RPMI7951 (cell line): ENCODE results near the gene NPTXR. TPM values are rescaled to one million over a fixed set of nuclear protein-coding genes. Genes with fewer than 3 reads are reported as not detected.
"Not testable (repeated sequence)": the region's sequence is repeated elsewhere in the genome, so short reads cannot be mapped to it uniquely, and the experiment has no call there.

Experiments
- DNase-seq: peaks from one replicate; pipeline ENCODE4 v3.0.0-alpha.2; 2012; ENCODE audit warnings: low read depth
- total RNA-seq: library from RNA; depleted of rRNA; stranded (reverse); fragments of >200 nt; shearing (Covaris generic); gene quantifications from 2 replicates; pipeline ENCODE4 v1.2.3, GENCODE V29; 2014

NPTXR gene
- total RNA-seq, 1 experiment from 2014 or later: 0.12 TPM

GRCh38 chr22:38868886-38869381 is 25.1 kb upstream of the NPTXR start:
- peak; percentile 52 for DNase-seq

DNA sequence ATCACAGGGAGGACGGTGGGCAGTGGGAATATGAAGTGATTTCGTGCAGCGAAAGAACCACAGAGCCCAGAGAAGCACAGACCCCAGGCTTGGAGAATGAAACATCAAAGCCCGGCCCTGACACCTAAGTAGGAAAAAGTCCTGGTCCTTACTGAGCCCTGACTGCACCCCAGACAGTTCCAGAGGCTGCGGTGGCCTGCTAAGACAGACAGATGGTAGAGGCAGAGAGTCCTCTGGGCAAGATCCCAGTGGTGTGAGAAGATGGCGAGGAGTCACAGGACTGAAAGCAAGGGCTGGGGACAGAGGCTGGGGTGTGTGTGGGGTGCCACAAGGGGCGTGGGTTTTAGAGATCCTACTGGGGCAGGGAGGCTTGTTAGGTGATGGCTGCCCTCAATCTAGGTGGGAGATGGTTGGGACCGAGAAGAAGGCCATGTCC is 24.5 kb upstream of the NPTXR start:
- no peak for DNase-seq

DNA sequence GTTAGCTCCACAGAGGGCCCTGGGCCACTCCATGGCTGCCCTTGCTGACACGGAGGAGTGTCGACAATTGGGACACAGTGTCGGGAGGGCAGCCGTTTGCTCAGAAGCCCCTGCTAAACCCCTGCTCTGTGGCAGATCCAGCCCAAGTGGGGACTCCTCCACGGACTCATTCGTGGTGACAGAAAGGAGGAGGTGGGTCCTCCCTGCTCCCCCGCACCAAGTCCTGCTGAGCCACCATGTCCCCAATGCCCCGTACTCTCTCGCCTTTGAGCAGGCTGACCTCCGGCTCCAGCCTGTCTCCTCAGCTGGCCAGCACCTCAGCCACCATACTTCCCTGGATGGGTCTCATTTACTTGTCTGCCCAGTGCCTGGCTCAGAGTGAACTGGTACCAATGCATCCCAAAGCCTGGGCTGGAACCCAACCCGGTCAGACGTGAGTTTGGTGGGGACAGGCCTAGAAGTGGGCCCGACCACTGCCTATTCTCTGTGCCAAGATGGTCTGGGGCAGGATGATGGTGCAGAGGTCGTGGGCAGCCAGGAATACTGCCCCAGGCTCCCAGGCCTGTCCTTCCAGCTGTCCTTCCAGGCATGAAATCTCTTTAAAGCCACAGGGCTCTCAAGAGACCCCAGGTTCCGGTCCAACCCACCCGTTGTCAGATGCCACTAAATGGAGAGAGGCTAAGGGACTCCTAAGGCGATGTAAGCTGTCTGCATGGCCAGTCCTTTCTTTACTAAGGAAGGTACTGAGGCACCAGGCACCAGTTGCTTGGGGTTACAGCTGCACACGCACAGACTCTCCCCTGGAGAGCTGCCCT is 23.9 kb upstream of the NPTXR start:
- DNase-seq: no peak

DNA sequence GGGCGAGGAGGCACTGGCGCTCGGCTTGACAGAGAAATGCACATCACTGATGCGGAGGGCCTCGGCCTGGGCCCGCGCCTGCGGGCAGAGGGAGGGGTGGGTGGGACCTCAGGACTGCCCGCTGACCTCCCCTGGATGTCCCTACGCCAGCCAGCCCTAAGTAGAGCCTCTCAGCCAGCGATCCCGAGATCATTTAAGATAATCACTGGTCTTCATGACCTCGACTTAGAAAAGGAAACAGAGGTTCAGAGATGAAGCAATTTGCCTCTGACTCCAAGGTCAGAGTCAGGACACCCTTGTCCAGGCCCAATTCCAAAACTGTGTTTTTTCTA is 23.3 kb upstream of the NPTXR start:
- DNase-seq: no peak

DNA sequence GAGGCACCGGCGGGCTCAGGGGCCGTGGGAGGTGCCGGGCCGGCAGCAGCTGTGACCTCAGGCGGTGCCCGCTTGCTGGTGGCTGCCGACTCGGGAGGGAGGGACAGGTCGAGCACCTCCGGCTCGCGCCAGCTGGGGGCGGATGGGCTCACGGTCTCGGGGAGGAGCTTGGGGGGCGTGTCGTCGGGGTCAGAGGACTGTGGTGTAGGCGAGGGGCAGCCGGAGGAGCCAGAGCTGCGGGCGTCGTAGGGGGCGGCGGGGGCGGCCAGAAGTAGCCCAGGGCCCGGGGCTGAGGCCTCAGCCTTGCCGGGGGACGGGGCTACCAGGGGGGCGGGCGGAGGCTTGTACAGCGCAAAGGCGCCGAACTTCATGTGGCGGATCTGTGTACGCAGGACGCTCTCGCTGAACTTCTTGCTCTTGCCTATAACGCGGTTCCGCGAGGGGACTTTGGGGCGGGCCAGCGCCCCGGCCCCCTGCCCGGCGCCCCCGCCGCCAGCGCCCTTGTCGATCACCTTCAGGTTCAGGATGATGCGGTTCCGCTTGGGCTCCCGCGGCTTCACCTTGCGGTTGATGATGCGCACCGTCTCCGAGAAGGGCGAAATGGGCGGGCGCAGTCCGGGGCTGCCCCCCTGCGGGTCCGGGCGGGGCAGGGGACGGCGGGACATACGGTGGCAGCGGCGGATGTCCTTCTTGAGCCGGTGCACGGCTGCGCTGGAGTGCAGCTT is 22.7 kb upstream of the NPTXR start:
- DNase-seq: no peak

GRCh38 chr22:38866024-38866398 is 22.2 kb upstream of the NPTXR start:
- no peak for DNase-seq

GRCh38 chr22:38865201-38866023 is 21.6 kb upstream of the NPTXR start:
- no peak for DNase-seq

DNA sequence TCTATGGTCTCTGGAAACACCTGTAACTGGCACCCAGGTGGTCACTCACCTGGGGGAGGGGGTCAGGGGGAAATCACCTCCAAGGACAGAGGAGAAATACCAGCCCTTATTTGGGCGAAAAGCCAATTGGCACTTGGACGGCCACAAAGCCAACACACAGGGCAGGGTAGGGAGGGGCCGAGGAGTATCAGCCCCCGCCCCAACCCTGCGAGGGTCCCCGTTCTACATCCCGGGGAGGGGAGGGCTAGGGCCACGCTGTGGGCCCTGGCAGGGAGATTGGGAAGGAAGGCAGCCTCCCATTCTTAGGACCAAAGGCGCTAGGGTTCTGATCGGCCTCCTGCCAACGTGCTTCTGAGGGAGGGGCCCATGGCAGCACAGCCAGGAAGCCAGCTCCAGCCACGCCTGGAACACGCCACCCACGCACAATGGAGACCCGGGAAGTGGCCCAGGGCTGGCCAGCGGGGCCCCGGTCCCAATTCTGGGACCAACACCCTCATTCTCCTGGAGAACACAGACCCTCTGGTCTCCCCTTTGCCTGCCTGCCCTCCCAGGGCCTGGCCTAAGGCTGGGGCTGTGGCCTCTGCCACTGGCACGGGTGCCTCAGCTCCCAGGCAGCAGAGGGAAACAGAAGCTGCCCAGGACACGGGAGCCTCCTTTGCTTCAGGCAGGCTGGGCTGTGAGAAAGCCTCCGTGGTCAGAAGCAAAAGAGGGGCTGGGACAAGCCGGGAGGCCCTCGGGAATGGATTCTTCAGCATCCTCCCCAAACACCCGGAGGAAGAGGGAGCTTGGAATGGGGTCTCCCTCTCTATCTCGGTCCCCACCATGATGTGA is 20.7 kb upstream of the NPTXR start:
- no peak for DNase-seq

GRCh38 chr22:38863531-38864131 is 19.8 kb upstream of the NPTXR start:
- no peak for DNase-seq

DNA sequence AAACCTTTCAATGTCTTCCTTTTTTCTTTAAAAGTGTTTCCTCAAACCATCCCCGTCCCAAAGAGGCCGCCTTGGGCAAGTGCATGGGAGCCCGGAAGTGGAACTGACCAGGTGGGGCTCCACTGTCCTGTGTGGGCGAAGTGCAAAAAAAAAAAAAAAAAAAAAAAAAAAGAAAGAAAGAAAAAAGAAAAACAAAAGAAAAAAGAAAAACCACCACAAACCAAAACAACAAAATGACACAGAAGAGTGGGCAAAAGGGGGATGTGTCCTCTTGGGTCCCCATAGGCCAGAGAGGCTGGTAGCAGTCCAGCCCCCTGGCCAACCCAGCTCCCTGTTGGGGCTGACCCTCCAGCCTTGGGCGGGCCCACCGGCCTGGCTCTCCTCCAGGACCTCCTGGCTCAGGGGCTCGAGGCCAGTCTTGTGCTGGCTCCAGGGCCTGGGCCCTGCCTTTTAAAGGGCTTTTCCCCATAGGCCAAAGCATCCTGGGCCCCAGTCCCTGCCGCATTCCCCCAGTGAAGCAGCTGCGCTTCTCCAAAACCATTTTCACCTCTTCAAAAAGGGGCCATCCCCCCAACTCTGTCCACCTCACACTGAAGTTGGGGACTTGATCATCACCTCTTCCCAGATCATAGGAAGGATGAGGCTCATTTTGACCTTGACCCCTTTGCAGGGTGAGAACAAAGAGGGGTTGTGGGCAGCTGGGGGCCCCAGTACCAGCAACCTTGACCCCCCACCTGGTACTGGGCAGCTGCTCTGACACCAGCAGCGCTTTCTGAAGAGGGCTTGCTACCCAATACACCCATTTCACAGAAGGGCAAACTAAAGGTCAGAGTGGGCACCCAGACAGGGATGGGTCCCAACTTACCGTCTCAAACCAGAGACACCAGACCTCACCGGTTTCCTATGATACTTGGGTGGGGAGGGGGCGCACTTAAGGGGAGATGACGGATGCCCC is 18.8 kb upstream of the NPTXR start:
- no peak for DNase-seq

DNA sequence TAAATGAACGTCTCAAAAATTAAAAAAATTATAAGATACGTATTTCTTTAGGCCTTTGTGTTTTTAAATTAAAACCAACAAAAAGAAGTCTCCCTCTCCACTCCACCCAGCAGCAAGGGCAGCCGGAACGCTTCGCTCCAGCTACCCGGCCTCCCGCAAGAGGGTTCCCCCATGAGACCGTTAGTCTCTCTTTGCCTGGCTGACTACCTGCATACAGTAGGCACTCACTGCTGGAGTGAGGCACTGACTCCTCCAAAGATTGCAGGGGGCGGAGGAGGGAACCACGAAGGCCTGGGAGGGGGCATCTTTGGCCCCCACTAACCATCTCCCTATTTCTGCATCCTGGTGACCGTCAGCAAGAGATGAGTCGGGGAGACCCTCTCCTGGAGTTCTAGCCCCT is 18.1 kb upstream of the NPTXR start:
- DNase-seq: no peak

DNA sequence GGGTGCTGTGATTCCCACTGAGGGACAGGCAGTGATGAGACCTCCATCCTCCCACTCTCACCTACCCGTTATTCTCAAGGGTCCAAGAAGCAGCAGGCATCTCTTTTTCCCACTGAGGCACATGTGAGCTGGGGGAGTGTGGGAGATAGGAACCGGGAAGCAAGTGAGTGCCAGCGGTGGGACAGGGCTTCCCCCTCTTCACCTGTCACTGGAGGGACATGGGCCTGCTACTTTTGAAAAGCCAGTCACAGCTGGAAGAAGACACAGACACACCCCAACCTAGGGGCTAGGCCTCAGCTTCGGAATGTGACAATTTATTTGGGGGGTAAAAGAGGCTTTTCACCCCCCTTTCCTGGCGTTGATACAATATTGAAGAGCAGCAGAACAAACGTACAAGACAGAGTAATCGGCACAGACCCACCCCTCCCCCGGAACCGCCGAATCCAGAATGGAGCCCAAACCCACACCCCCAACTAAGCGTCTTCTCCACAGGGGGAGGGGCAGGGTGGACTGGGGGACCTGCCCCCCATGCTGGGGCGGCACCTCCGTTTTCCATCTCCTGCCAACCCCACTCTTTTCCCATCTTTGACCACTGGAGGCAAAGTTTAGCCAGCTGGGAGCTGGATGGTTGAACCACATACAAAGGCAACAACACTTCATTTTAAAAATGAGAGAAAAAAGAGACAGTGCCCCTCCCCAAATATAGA is 17.5 kb upstream of the NPTXR start:
- DNase-seq: no peak

DNA sequence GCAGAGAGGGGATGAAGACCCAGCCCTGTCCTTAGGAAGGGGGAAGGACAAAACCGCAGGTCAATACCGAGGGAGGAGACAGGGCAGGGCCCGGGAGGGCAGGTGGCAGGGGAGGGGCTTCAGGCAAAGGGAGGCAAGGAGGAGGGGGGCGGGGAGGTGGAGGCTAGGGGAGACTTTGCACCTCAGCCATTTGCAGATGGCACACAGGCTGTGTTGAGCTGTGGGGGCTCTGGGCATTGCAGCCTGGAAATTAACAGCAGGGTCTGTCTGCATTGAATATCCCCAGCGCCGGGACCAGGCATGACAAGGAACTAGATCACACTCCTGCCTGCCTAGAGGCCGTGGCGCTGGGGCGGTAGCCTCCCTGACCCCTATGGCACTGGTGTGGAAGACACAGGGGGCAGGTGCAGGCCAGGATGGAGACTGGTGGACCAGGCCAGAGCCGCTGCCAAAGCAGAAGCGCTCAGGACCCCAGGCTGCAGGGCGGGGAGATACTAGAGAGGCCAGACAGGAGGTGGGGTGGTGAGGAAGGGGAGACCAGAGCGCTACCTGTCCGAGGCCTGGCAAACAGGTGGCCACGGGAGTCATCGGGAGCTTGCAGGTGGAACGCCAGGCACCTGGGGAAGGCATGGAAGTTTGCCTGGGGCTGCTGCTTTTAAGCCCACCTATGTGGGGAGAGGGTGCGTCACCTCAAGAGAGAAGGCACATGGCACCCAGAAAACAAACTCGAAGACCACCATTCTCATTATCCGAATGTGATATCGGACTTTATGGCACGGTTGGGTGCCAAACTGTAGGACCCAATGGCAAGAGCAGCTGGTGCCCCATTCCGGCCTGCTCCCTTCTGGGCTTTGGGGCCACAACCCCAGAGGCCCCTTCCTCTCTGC is 16.7 kb upstream of the NPTXR start:
- no peak for DNase-seq

DNA sequence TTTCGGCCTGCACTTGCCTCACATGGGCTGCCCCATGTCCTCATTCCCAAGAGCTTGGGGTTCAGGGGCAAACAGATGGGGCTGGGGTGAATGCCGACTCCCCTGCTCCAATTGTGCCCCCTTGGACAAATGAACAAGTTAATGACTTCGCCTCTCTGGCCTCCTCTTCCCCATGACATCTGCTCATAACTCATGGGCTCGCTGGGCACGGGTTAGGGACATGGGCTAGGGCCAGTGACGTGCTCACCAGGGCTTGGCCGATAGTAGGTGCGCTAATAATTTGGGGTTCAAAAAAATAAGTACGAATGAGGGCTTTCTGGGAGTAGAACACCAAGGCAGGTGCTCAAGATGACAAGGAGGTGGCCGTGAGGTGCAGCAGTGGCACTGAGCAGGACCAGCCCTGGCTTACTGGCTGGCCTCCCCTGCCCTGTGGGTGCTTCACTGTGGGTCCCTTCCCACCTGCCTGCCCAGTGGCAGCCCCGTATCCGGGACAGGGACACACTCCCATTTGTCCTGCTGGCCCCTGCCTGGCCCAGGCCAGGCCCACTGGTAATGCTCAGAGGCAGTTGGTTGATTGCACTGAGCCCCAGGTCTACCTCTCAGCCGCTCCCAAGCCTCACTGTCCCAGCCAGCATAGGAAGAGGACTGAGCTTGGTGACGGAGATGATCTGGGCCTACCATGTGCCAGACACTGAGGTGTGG is 15.9 kb upstream of the NPTXR start:
- DNase-seq: no peak

DNA sequence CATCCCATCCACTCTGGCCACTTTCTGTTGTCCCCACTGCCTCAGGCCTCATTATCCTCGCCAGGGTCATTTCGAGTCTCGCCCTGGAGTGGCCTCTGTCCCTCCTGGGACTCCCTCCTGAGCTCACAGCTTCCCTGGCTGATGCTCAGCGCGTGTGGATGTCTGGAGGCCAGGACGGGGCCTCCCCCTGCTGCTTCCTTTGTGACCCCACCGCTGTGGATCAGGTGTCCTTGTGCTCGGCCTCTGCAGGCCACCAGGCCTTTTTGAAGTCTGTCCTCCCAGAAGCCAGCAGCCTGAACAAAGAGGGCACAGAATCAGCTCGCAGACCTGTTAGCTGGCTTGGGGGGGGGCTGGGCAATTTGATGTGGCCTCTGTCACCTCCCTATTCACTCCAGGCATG is 14.7 kb upstream of the NPTXR start:
- DNase-seq: no peak

DNA sequence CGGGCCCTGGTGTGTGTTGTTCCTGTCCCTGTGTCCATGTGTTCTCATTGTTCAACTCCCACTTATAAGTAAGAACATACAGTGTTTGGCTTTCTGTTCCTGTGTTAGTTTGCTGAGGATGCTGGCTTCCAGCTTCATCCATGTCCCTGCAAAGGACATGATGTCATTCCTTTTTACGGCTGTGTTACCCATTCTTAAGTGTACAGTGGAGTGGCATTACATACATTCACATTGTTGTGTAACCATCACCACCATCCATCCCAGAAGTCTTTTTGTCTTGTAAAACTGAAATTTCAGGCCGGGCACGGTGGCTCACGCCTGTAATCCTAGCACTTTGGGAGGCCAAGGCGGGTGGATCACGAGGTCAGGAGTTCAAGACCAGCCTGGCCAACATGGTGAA is 10.6 kb upstream of the NPTXR start:
- not testable (repeated sequence) for DNase-seq

DNA sequence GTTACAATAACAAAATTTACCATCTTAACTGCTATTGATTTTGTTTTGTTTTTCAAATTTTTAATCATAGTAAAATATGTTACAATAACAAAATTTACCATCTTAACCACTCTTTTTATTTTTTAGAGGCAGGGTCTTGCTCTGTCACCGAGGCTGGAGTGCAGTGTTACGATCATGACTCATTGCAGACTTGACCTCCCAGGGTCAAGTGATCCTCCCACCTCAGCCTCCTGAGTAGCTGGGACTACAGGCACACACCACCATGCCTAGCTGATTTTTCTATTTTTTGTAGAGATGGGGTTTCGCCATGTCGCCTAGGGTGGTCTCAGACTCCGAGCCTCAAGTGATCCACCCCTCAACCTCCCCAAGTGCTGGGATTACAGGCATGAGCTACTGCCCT is 10.1 kb upstream of the NPTXR start:
- DNase-seq: not testable (repeated sequence)
